Stimulated activated CD8-positive, alpha-beta memory T cell treated with anti-CD3 and anti-CD28 coated beads, Interleukin-12 subunit alpha, Interleukin-12 subunit beta, amount 100 ng/mL, for 4 hours (primary cell): ENCODE measurements around the gene TEX9.
"Not testable (repeated sequence)": the region's sequence is repeated elsewhere in the genome, so short reads cannot be mapped to it uniquely, and the experiment has no call there.

Experiments
- DNase-seq: peaks from one replicate; pipeline ENCODE4 v3.0.0-alpha.2; 2020; ENCODE audit warnings: low read depth

The TEX9 gene

GRCh38 chr15:56365075-56365711 is at the start of gene TEX9:
Gene TEX9 (plus strand): TSS chr15:56365426. CDS start chr15:56365451, 25 bp downstream.
- peak; percentile 45 for DNase-seq

- DNase-seq = not testable (repeated sequence)
Observed at GRCh38 chr15:56316561-56316960, 48.7 kb upstream of the TEX9 start.

GRCh38 chr15:56320316-56320715 is 44.9 kb upstream of the TEX9 start:
- DNase-seq = no peak

GRCh38 chr15:56320861-56321260 is 44.4 kb upstream of the TEX9 start:
- DNase-seq = no peak

GRCh38 chr15:56322444-56322843 is 42.8 kb upstream of the TEX9 start:
- DNase-seq = no peak

- no peak for DNase-seq
Observed at GRCh38 chr15:56323435-56323834, 41.8 kb upstream of the TEX9 start.

- DNase-seq = no peak
Observed at GRCh38 chr15:56325186-56325585, 40.0 kb upstream of the TEX9 start.

GRCh38 chr15:56327721-56328502 is 37.3 kb upstream of the TEX9 start:
- DNase-seq = no peak

GRCh38 chr15:56337084-56337725 is 28.0 kb upstream of the TEX9 start:
- no peak for DNase-seq

GRCh38 chr15:56339594-56339993 is 25.6 kb upstream of the TEX9 start:
- no peak for DNase-seq

GRCh38 chr15:56341201-56341600 is 24.0 kb upstream of the TEX9 start:
- DNase-seq = no peak

- DNase-seq = no peak
Observed at GRCh38 chr15:56342653-56343052, 22.6 kb upstream of the TEX9 start.

GRCh38 chr15:56343879-56344278 is 21.3 kb upstream of the TEX9 start:
- DNase-seq = no peak

GRCh38 chr15:56344336-56344735 is 20.9 kb upstream of the TEX9 start:
- no peak for DNase-seq

- no peak for DNase-seq
Observed at GRCh38 chr15:56346414-56346813, 18.8 kb upstream of the TEX9 start.

- DNase-seq = no peak
Observed at GRCh38 chr15:56349554-56349953, 15.7 kb upstream of the TEX9 start.

- DNase-seq = no peak
Observed at GRCh38 chr15:56351353-56351752, 13.9 kb upstream of the TEX9 start.

- DNase-seq = no peak
Observed at GRCh38 chr15:56351957-56352506, 13.2 kb upstream of the TEX9 start.

- DNase-seq = no peak
Observed at GRCh38 chr15:56353119-56353518, 12.1 kb upstream of the TEX9 start.

- no peak for DNase-seq
Observed at GRCh38 chr15:56353740-56354139, 11.5 kb upstream of the TEX9 start.

GRCh38 chr15:56356616-56357015 is 8.6 kb upstream of the TEX9 start:
- DNase-seq = no peak

- no peak for DNase-seq
Observed at GRCh38 chr15:56358604-56359003, 6.6 kb upstream of the TEX9 start.

- DNase-seq = no peak
Observed at GRCh38 chr15:56361987-56362386, 3.2 kb upstream of the TEX9 start.
